Activated CD4-positive, alpha-beta T cell treated with anti-CD3 and anti-CD28 coated beads, Interleukin-10, Interleukin-2, amounts not matched to agents 100 ng/mL and 50 ng/mL, durations not matched to agents 16 hours and 8 hours (primary cell): ENCODE results near the gene TTC13.

Experiments used
- DNase-seq: peaks from one replicate; pipeline ENCODE4 v3.0.0-alpha.2; 2020

Gene TTC13

GRCh38 chr1:230867101-230867902 is 111.4 kb downstream of the TTC13 start:
- peak; percentile 6 for DNase-seq

- DNase-seq = no peak
Observed at GRCh38 chr1:230866171-230867070, 112.2 kb downstream of the TTC13 start.

DNA sequence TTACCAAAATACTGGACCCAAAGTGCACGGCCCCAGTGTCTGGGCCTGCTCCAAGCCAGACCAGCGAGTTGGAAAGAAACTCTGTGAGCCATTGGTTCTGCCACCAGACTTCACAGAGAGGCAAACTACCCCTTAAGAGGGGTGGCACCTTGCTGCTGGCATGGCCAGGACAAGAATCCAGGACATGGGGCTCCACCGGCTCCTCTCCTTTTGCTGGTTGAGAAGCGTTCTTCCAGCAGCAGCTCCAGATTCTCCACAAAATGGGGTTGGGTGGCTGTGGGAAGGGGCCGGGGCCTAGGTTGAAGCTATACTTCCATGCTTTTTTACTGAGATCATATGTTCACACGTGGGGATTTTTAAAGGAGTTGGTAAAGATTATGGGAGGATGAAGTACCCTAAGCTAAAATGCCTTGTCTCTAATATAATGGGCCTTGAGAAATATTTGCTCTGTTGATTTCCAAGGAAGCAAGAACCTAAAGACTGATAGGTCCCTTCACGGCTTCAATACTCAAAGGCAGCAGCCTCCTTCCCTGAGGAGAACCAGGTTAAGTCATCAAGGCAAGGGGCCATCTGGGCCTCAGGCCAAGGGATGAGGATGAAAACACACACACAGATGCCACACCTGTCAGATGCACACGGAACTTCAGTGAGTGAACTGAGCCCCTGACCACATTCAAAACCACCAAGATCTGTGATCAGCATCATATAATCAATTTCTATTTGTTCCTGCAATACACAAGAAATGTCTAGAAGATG is 113.4 kb downstream of the TTC13 start:
- DNase-seq = no peak

DNA sequence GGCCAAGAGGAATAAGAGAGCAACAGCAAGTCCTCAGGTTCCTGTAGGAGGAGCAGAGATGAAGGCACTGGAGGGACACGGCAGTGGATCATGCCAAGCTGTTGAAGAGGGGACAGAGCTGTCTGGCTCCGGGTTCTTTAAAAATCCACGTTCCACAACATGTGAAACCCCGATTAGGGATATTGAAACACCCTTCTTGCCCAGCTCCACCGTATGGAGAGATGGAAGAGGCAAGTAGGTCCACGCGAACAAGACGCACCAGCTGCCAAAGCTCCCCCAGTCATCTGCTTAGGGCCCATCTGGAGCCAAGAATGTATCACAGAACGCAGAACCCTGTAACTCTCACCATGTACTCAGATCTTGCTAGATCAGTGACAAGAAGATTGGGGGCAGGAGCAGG is 114.2 kb downstream of the TTC13 start:
- no peak for DNase-seq

GRCh38 chr1:230863449-230863848 is 115.2 kb downstream of the TTC13 start:
- no peak for DNase-seq

- no peak for DNase-seq
Observed at GRCh38 chr1:230861970-230862595, 116.6 kb downstream of the TTC13 start.

DNA sequence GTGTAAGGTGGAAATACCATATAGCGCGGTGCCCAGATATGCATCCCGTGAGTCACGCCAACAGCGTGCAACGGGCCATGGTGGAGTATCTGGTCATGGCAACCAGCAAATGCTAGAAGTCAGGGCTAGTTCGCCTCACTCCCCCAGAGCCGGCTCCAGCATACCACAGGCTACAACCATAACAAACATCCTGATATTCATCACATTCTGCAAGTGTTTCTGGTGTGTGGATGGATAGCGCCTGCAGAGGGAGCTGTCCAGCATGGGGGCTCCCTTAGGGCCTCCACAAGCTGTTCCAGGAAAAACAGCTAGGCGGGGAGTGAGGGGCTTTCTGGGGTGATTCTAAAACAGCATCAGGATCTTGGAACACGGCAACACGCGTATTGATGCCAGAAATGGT is 117.2 kb downstream of the TTC13 start:
- no peak for DNase-seq

- peak; percentile 23 for DNase-seq
Observed at GRCh38 chr1:230860617-230861384, 117.9 kb downstream of the TTC13 start.

DNA sequence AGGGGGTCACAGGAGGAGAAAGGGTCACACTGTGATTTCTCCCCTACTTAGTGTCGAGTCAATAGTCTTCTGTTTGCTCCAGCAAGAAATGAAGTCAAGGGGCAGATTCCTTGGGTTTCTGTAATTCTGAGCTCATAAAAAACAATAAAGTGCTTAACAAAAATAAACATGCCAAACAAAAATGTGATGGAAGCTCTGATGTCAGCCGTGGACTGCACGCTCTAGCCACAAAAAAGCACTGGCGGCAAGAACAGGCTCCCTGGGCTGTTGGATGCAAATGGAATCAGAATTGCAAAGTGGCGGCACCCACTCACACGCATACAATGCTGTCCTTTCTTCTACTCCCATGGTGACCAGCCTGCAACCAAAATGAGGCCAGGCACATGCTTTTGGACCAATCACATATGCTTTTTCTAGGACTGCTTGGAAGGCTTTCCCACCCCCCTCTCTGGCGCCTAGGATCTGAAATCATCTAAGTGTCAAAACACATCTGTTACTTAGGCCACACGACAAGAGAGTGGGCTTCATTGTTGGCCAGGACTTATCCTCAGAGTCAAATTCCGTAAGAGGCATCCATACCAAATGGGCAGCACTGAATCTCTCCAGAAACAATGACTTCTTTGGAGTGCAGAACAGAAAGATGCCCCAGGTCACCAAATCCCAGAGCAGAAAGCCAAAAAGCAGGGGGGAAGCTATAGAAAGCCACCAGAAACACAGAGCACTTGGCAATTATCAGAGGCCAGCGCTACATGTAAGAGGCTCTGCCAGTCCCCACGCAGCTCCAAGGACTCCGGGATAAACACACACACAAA is 119.5 kb downstream of the TTC13 start:
- no peak for DNase-seq

- DNase-seq = no peak
Observed at GRCh38 chr1:230858236-230858820, 120.3 kb downstream of the TTC13 start.

GRCh38 chr1:230857822-230858221 is 120.8 kb downstream of the TTC13 start:
- DNase-seq = no peak

- no peak for DNase-seq
Observed at GRCh38 chr1:230857077-230857476, 121.6 kb downstream of the TTC13 start.
